PC-9 (cell line): ENCODE data around the gene CATSPER4. TPM values are rescaled to one million over a fixed set of nuclear protein-coding genes. Genes with fewer than 3 reads are reported as not detected.

Experiments
- BruUV-seq: library from RNA; stranded (reverse); fragments of 400-500 nt; replicated peaks from 2 replicates; lab custom pipeline; 2021; lab: Mats Ljungman, UMichigan
- CTCF ChIA-PET: fragments of 300-600 bp; sonication (Branson Sonifier 250); formaldehyde crosslinking; loops from one replicate; lab custom pipeline; 2022; ENCODE audit warnings: antibody characterized with exemption; lab: Charles Lee
- POLR2A ChIA-PET: fragments of 300-600 bp; sonication (Branson Sonifier 250); formaldehyde crosslinking; loops from one replicate; lab custom pipeline; 2022; ENCODE audit warnings: antibody characterized with exemption; ENCODE audit not compliant: unreplicated experiment; lab: Charles Lee
- DNase-seq, 2 experiments: peaks; one replicate each; pipeline versions ENCODE4 v3.0.0 to v3.0.0-alpha.2; 2015 to 2022; ENCODE audit warnings: mixed read lengths in 1 of 2
- H2AFZ ChIP-seq: fragments of 200-600 bp; sonication (generic); 2 replicates; pipeline ENCODE4 v1.8.1; 2017; ENCODE audit warnings: antibody characterized with exemption
- H3F3A ChIP-seq: fragments of 200-600 bp; sonication (generic); 2 replicates; pipeline ENCODE4 v1.8.1; 2017; ENCODE audit warnings: antibody characterized with exemption, mild to moderate bottlenecking, low read depth; ENCODE audit not compliant: insufficient read depth
- H3K27ac ChIP-seq: fragments of 200-600 bp; sonication (generic); 2 replicates; pipeline ENCODE4 v1.6.1; 2016; ENCODE audit warnings: mixed run types
- H3K27me3 ChIP-seq: fragments of 200-600 bp; sonication (generic); 2 replicates; pipeline ENCODE4 v1.6.1; 2016; ENCODE audit warnings: low read depth, mixed run types; ENCODE audit not compliant: insufficient read depth
- H3K36me3 ChIP-seq: fragments of 200-600 bp; sonication (generic); 2 replicates; pipeline ENCODE4 v1.6.1; 2016; ENCODE audit warnings: low read depth, mixed run types
- H3K4me1 ChIP-seq: fragments of 200-600 bp; sonication (generic); replicated peaks from 2 replicates; pipeline ENCODE4 v1.6.1; 2016; ENCODE audit warnings: mixed run types; ENCODE audit not compliant: insufficient read depth
- H3K4me2 ChIP-seq: fragments of 200-600 bp; sonication (generic); 2 replicates; pipeline ENCODE4 v1.6.1; 2017; ENCODE audit warnings: mixed run types
- H3K4me3 ChIP-seq: fragments of 200-600 bp; sonication (generic); 2 replicates; pipeline ENCODE4 v1.6.1; 2016; ENCODE audit warnings: mixed run types
- H3K79me2 ChIP-seq: fragments of 200-600 bp; sonication (generic); 2 replicates; pipeline ENCODE4 v1.6.1; 2017; ENCODE audit warnings: low read depth, mixed run types
- H3K9me2 ChIP-seq: fragments of 200-600 bp; sonication (generic); 2 replicates; pipeline ENCODE4 v1.8.1; 2017; ENCODE audit warnings: mild to moderate bottlenecking; ENCODE audit not compliant: insufficient read depth
- H3K9me3 ChIP-seq: fragments of 200-600 bp; sonication (generic); 2 replicates; pipeline ENCODE4 v1.8.1; 2016; ENCODE audit warnings: low read depth; ENCODE audit not compliant: insufficient read depth
- H4K20me1 ChIP-seq: fragments of 200-600 bp; sonication (generic); 2 replicates; pipeline ENCODE4 v1.8.1; 2017; ENCODE audit not compliant: insufficient read depth
- EZH2 ChIP-seq: fragments of 200-600 bp; sonication (generic); IDR thresholded peaks from 2 replicates; pipeline ENCODE4 v1.8.0; 2017; ENCODE audit warnings: antibody characterized with exemption, low read depth
- intact Hi-C: fragments of 100-400 bp; cut with micrococcal nuclease; formaldehyde crosslinking; loops from one replicate; pipeline ENCODE4 v1.10.0; 2022; ENCODE audit not compliant: unreplicated experiment
- total RNA-seq: library from RNA; stranded (reverse); gene quantifications from 2 replicates; pipeline ENCODE4 v1.2.3, GENCODE V29; 2021
- TF ChIP-seq, protein P1 (sequence below): fragments of 200-600 bp; sonication (generic); conservative IDR thresholded peaks from 2 replicates; pipeline ENCODE4 v1.6.1; 2017; ENCODE audit warnings: mixed run types, antibody characterized with exemption, mild to moderate bottlenecking, moderate library complexity

The CATSPER4 gene
- total RNA-seq, 1 experiment from 2014 or later: 0.24 TPM

DNA sequence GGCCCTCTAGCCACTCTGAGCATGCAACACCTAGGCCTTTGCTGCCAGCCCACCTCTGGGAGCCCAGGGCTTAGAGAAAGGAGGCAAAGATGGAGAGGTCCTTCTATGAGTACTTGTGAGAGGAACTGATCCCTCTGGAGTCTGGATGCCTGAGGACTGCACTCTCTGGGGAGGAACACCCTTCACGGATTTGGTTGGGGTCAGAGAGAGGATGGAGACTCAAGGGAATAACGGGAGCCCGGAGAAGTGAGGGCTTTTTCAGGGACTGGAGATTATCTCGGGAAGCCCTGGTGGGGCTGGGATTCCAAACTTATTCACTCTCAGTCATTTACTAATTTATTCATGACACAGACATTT is 21.2 kb upstream of the CATSPER4 start:
- no peaks in the 10 kb centered on the region for H3K27me3 ChIP-seq
- no peaks in the 10 kb centered on the region for H4K20me1 ChIP-seq
- H3K4me1 ChIP-seq: peaks cover 6% of the 10 kb centered on the region; the same call in 1 of the 2 replicates
- peak overlapping the region; percentile 99; the same call in 1 of the 2 replicates for H3K4me3 ChIP-seq
- H3K79me2 ChIP-seq: peaks cover 16% of the 10 kb centered on the region
- H3F3A ChIP-seq: 0 out of 2 replicates have a peak, but pooled peaks cover 8% of the 10 kb centered on the region
- no peaks in the 10 kb centered on the region for H3K9me3 ChIP-seq
- no peak overlapping the region for H3K27ac ChIP-seq
- no peaks in the 10 kb centered on the region for H3K9me2 ChIP-seq
- DNase-seq: no peak
- intact Hi-C loops: loop anchor here (10.0 kb wide), 1 partner anchor 274 kb away; no protein-coding TSS in a partner anchor
- BruUV-seq: no TSS peak
- H3K4me2 ChIP-seq: peak overlapping the region; percentile 96
- ChIA-PET CTCF (interaction anchor here (1.0 to 1.4 kb wide), 3 partner anchors 13 to 248 kb away, joined by 3 to 8 read pairs (median 3); no protein-coding TSS in a partner anchor), POLR2A (interaction anchor here (0.5 kb wide), 1 partner anchor 8 kb away, joined by 5 read pairs; the partner anchor contains the start of gene CNKSR1)
- H3K36me3 ChIP-seq: no peaks in the 10 kb centered on the region
- TF ChIP-seq EZH2: no peak
- TF ChIP-seq, protein P1, sequence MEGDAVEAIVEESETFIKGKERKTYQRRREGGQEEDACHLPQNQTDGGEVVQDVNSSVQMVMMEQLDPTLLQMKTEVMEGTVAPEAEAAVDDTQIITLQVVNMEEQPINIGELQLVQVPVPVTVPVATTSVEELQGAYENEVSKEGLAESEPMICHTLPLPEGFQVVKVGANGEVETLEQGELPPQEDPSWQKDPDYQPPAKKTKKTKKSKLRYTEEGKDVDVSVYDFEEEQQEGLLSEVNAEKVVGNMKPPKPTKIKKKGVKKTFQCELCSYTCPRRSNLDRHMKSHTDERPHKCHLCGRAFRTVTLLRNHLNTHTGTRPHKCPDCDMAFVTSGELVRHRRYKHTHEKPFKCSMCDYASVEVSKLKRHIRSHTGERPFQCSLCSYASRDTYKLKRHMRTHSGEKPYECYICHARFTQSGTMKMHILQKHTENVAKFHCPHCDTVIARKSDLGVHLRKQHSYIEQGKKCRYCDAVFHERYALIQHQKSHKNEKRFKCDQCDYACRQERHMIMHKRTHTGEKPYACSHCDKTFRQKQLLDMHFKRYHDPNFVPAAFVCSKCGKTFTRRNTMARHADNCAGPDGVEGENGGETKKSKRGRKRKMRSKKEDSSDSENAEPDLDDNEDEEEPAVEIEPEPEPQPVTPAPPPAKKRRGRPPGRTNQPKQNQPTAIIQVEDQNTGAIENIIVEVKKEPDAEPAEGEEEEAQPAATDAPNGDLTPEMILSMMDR: no peak
- peak overlapping the region; percentile 95; the same call in 1 of the 2 replicates for H2AFZ ChIP-seq

DNA sequence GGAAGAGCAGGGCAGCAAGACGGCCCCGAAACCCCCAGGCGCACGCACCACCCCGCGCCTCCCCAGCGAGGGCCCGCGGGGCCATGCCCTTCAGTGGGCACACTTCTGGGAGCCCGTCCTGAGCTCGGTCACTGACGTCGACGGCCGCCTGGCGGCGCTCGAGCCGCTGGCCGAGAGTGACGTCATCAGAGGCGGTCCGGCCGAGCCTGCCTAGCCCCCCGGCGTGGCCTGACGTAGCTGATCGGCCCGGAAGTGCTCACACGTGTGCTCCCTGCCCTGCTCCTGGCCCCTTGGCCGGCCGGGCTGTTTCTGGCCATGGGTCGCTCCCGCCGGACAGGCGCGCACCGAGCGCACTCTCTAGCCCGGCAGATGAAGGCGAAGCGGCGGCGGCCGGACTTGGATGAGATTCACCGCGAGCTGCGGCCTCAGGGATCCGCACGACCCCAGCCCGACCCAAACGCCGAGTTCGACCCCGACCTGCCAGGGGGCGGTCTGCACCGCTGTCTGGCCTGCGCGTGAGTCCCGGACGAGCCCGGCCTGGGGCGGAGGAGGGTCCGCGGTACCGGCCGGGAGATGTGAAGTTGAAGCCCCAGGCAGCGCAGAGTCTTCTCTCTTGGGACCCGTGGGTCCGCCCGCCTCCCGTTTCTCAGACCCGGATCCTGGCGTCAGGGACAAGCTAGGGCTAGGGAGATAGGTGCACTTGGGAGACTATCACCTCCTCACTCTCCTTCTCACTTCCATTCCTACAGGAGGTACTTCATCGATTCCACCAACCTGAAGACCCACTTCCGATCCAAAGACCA is 20.5 kb upstream of the CATSPER4 start, which contains the start of gene ZNF593:
Gene ZNF593 (plus strand): TSS at position 240 of the 803 bp plus-strand sequence. CDS start 76 bp downstream, at position 316.
- TSS peak; percentile 75 for BruUV-seq
- no peaks in the 10 kb centered on the region for H3K9me2 ChIP-seq
- no peaks in the 10 kb centered on the region for H4K20me1 ChIP-seq
- peaks cover 6% of the 10 kb centered on the region; the same call in 1 of the 2 replicates for H3K4me1 ChIP-seq
- peaks cover 16% of the 10 kb centered on the region for H3K79me2 ChIP-seq
- CTCF ChIA-PET: interaction anchor here (1.0 to 1.4 kb wide), 4 partner anchors 14 to 247 kb away, joined by 3 to 8 read pairs (median 3); partner anchors contain the start of gene CEP85
- H3K27me3 ChIP-seq: no peaks in the 10 kb centered on the region
- H3K4me3 ChIP-seq: peak within 1 kb of the TSS; percentile 99
- DNase-seq: peak; percentile 81 to 89
- 0 out of 2 replicates have a peak, but pooled peaks cover 10% of the 10 kb centered on the region for H3F3A ChIP-seq
- H3K9me3 ChIP-seq: no peaks in the 10 kb centered on the region
- H2AFZ ChIP-seq: peak within 1 kb of the TSS; percentile 95
- intact Hi-C loops: loop anchor here (10.0 kb wide), 2 partner anchors 245 to 275 kb away; partner anchors contain the start of gene LIN28A
- POLR2A ChIA-PET: interaction anchor here (0.5 to 0.6 kb wide), 2 partner anchors 8 to 31 kb away, joined by 3 to 5 read pairs; partner anchors contain the start of gene CNKSR1
- TF ChIP-seq EZH2: no peak
- TF ChIP-seq, protein P1: peak; percentile 86
- H3K36me3 ChIP-seq: no peaks in the 10 kb centered on the region
- peak within 1 kb of the TSS; percentile 96 for H3K4me2 ChIP-seq
- H3K27ac ChIP-seq: no peak within 1 kb of the TSS

DNA sequence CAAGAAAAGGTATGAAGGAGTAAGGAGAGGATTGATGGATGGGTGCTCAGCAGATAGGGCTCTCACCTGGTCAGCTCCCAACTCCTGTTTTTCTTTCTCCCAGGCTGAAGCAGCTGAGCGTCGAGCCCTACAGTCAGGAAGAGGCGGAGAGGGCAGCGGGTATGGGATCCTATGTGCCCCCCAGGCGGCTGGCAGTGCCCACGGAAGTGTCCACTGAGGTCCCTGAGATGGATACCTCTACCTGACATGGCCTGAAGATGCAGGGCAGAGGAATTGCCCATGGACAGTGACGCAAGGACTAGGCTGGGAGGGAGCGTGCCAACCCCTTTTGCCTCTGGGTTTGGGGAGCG is 20.0 kb upstream of the CATSPER4 start:
- 0 out of 2 replicates have a peak, but pooled peaks cover 16% of the 10 kb centered on the region for H3F3A ChIP-seq
- no TSS peak for BruUV-seq
- no peaks in the 10 kb centered on the region for H3K27me3 ChIP-seq
- TF ChIP-seq EZH2: no peak
- TF ChIP-seq, protein P1: no peak
- no peaks in the 10 kb centered on the region for H3K36me3 ChIP-seq
- H3K9me2 ChIP-seq: no peaks in the 10 kb centered on the region
- peak overlapping the region; percentile 96 for H3K4me2 ChIP-seq
- H3K9me3 ChIP-seq: no peaks in the 10 kb centered on the region
- peak overlapping the region; percentile 95; the same call in 1 of the 2 replicates for H2AFZ ChIP-seq
- POLR2A ChIA-PET: interaction anchor here (0.6 kb wide), 1 partner anchor 30 kb away, joined by 3 read pairs; no protein-coding TSS in a partner anchor
- intact Hi-C loops: loop anchor here (10.0 kb wide), 1 partner anchor 244 kb away; the partner anchor contains the start of gene LIN28A
- no peak for DNase-seq
- no peaks in the 10 kb centered on the region for H4K20me1 ChIP-seq
- peaks cover 6% of the 10 kb centered on the region; the same call in 1 of the 2 replicates for H3K4me1 ChIP-seq
- peak overlapping the region; percentile 99 for H3K4me3 ChIP-seq
- no peak overlapping the region for H3K27ac ChIP-seq
- CTCF ChIA-PET: interaction anchor here (1.0 to 1.4 kb wide), 2 partner anchors 64 to 247 kb away, joined by 3 to 8 read pairs; partner anchors contain the start of gene CEP85
- H3K79me2 ChIP-seq: peaks cover 16% of the 10 kb centered on the region
